NB4 (cell line): ENCODE results near the gene NCOA6.
A peak's percentile ranks its signal among the peaks of the same experiment; 100 is the strongest.

Experiments used
- DNase-seq: peaks from one replicate; pipeline ENCODE4 v3.0.0; 2010; ENCODE audit warnings: low read depth
- H3K4me3 ChIP-seq: one replicate; pipeline ENCODE4 v1.5.1; 2011; ENCODE audit warnings: mild to moderate bottlenecking, low read depth, low read length, moderate library complexity
- MYC ChIP-seq: IDR thresholded peaks from 2 replicates; pipeline ENCODE4 v1.6.1; 2011; ENCODE audit warnings: low read depth, low read length
- POLR2A ChIP-seq: IDR thresholded peaks from 2 replicates; pipeline ENCODE4 v1.6.1; 2011; ENCODE audit warnings: mild to moderate bottlenecking; ENCODE audit not compliant: insufficient read length; ENCODE audit errors: extremely low read depth
- TF ChIP-seq, protein P1 (sequence below): IDR thresholded peaks from 2 replicates; pipeline ENCODE4 v1.6.1; 2011; ENCODE audit warnings: low read depth, low read length
- TF ChIP-seq, protein P2 (sequence below): IDR thresholded peaks from one replicate; pipeline ENCODE4 v1.5.1; 2012; ENCODE audit warnings: low read depth, low read length

The NCOA6 gene

DNA sequence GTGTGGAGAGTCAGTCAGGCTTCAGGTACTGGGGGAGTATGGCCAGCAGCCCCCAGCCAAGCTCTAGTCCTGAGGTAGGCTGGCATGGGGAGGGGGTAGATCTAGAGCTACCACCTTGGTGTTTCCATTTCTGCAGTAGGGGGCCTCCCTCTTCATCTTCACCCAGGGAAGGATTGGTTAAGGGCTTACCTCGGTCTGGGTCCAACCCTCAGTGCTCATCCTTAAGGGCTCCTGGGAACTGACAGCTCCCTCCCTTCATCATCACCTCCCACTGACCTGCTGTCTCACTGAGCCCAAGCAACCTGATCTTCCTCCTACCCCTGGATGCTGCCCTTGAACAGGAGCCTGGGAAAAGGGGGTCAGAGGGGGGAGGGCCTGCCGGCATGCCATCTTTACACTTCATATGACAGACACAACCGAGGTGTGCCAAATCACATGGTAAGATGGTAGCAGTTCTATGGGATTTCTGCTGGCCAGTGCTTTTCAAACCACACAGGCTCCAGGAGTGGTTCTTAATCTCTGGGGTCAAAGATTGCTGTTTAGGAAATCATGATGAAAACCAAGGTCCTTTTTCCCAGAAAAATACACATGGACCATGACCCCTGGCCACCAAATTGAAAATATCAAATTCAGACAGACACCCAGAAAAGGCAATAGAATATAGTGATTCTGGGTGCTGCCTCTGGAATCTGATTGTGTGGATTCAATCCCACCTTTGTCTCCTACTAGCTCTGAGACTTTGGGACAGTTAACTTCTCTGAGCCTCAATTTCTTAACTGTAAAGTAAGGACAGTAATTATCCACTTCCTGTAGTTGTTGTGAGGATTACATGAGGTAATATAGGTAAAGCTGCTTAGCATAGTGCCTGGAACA is 118.3 kb downstream of the NCOA6 start:
- TF ChIP-seq, protein P1, sequence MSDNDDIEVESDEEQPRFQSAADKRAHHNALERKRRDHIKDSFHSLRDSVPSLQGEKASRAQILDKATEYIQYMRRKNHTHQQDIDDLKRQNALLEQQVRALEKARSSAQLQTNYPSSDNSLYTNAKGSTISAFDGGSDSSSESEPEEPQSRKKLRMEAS: no peak
- TF ChIP-seq POLR2A (no peak), MYC (no peak)
- TF ChIP-seq, protein P2, sequence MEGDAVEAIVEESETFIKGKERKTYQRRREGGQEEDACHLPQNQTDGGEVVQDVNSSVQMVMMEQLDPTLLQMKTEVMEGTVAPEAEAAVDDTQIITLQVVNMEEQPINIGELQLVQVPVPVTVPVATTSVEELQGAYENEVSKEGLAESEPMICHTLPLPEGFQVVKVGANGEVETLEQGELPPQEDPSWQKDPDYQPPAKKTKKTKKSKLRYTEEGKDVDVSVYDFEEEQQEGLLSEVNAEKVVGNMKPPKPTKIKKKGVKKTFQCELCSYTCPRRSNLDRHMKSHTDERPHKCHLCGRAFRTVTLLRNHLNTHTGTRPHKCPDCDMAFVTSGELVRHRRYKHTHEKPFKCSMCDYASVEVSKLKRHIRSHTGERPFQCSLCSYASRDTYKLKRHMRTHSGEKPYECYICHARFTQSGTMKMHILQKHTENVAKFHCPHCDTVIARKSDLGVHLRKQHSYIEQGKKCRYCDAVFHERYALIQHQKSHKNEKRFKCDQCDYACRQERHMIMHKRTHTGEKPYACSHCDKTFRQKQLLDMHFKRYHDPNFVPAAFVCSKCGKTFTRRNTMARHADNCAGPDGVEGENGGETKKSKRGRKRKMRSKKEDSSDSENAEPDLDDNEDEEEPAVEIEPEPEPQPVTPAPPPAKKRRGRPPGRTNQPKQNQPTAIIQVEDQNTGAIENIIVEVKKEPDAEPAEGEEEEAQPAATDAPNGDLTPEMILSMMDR: no peak
- H3K4me3 ChIP-seq: no peak overlapping the region
- DNase-seq: no peak

DNA sequence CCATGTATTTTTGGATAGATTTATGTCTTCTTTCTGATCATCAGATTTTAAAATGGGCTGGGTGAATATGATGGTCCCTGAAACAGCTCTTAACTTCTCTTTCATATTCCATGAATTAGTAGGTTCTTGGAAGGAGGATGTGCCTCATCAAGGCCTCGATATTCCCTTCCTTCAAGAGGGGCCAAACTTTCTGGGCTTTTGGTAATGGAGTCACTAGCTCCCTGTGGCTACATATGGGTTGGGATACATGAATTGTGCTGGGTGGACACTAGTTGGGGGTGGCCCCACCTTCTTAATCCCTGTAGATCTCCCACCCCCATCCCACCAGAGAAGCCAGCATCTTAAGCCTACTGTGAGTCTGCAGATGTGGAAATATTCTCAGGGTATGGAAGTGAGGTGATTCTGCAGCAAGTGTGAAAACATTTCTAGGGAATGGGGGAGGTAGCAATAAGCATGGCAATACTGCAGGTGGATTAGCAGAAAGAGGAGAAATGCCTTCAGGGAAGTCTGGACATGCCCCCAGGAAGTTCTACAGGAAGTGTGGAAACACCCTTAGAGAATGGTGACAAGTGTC is 119.1 kb downstream of the NCOA6 start:
- TF ChIP-seq, protein P1: no peak
- TF ChIP-seq, protein P2: no peak
- no peak for TF ChIP-seq MYC
- no peak for TF ChIP-seq POLR2A
- no peak overlapping the region for H3K4me3 ChIP-seq
- DNase-seq: no peak

DNA sequence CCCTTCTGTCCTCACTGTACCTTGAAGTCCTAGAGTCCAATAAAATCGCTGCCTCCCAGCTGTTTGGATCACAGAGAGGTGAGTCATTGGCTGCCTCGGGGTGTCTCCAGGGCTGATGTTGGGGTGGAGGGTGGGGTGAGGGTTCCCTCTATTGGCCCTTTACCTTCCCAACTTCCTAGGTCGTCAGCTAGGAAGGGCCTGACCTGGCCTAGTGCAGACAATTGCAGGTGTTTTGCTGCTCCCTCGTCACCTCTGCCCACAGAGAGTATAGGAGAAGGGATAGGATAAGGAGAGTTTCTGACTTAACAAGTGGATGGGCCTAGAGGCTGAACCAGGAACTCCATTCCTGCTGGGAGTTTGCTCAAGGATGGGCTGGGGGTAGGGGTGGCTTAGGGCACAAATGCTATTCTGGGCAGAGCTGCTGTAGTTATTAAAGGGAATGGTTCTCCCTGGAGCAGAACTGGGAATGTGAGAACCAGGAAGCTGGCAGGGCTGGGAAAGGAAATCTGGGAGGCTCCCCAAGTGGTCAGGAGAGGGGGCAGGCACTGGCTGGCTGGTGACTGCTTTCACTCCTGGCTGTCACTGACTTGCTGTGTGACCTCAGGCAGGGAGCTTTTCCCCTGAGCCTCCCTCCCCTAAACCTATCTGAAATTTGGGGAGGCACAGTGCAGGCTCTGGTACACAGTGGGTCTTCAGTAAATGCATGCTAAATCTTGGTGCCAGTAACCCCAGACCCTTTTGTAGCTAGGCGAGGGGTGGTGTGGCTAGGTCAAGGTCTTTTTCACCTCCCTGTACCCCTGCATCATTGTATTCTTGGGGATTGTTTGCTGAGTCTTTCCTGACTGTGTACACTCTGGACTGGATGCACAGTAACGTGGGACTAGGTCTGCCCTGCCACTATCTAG is 119.8 kb downstream of the NCOA6 start:
- no peak overlapping the region for H3K4me3 ChIP-seq
- no peak for TF ChIP-seq MYC
- TF ChIP-seq, protein P2: no peak
- DNase-seq: peak; percentile 60

DNA sequence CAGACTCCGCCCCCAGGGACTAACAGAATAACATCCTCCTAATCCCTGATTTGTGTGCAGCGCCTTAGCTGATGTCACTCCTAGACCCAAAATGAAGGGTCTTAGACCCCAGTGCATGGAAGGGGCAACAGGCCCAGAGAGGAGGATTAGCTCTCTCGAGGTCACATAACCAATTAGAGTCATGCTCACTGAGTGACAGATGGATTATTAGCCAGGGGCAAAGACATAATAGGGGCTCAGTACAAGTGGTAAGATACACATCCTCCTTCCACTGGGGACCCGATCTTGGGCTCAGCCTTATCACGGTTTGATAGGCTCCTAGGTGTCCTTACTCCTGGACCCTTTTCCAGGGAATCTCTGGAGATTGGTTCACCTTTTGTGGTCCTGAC is 120.4 kb downstream of the NCOA6 start:
- DNase-seq: no peak
- H3K4me3 ChIP-seq: peak overlapping the region; percentile 39
- TF ChIP-seq MYC: no peak
- TF ChIP-seq POLR2A: no peak
- TF ChIP-seq, protein P1: no peak
- TF ChIP-seq, protein P2: no peak

DNA sequence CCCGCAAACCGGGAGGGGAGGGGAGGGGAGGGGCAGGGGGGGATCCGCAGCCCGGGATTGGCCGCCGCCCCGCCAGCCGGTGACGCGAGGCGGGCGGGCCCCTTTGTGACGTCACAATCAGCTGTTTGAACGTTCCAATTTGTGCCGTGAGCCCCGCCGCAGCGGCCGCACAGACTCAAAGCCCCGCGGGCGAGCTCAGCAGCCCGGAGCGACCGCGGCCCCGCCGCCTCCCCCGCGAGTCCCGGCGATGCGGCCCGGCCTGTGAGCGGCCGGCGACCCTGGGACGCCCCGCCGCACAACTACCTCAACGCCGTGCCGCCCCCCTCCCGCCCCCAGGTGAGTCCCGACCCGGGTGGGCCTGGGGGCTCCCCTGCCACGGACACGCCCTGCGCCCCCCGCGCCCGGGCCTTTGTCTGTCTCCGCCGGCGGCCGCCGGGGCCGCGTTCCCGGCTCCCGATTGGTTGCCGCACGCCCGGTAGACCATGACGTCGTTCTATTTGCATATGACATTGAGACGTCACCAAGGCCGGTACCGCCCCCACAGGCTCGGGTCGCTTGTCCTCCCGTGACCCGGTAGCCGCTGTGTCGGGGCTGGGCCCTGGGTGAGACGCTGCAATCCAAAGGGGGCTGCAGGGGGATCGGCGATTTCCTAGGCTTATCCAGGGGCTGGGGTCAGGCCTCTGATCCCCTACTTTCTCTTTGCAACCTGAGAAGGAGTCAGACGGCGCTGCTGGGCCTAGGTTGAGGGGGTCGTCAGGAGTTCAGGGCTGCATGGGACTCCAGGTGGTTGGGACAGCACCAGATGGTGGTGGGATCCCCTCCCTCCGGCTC is 121.1 kb downstream of the NCOA6 start, which contains the start of gene TP53INP2:
TSS of gene TP53INP2 (plus strand) at position 168 of the 831 bp plus-strand sequence. CDS start 4,396 bp downstream, outside the sequence.
- TF ChIP-seq, protein P1: no peak
- TF ChIP-seq MYC (no peak), POLR2A (peak; percentile 27)
- H3K4me3 ChIP-seq: peak within 1 kb of the TSS; percentile 61
- DNase-seq: peak; percentile 90
